IPS-18c (cell line): Measurements from ENCODE around the gene TM7SF2.

Experiments
- H3K4me3 ChIP-seq: 2 replicates; pipeline ENCODE4 v1.7.0; 2013; ENCODE audit warnings: low read depth, mild to moderate bottlenecking, low read length, moderate library complexity; ENCODE audit not compliant: insufficient read depth
- H3K9me3 ChIP-seq: one replicate; pipeline ENCODE4 v1.6.1; 2013; ENCODE audit warnings: mild to moderate bottlenecking, low read length, moderate library complexity; ENCODE audit not compliant: control insufficient read depth, insufficient read depth

Gene TM7SF2

DNA sequence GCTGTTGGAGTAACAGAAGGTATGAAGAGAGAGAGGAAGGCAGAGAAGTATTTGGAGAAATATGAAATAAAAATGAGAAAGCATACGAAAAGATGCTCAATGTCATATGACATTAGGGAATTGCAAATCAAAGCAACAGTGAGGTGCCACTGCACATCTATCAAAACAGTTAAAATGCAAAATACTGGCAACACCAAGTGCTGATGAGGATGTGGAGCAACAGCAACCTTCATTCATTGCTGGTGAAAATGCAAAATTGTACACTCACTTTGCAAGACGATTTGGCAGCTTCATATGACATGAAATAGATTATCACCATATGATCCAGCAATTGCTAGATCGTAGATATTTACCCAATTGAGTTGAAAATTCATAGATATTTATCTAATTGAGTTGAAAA is 49.0 kb downstream of the TM7SF2 start:
- Histone ChIP-seq H3K9me3 (no peaks in the 10 kb centered on the region), H3K4me3 (no peak overlapping the region)

DNA sequence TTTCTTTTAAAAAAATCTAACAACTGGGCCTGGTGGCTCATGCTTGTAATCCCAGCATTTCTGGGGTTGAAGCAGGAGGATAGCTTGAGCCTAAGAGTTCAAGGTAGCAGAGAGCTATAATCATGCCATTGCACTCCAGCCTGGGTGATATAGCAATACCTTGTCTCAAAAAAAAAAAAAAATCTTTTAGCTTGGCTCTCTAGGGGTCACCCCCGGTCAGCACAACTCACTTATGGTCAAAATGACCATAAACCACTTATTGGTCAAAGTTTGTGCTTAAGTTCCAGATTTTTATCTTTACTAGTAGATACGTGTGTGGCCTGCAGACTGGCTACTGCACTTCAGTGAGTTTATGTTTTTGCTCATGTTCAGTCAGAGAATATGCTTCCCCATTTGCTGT is 52.0 kb downstream of the TM7SF2 start:
- H3K4me3 ChIP-seq, result no peak overlapping the region
- no peaks in the 10 kb centered on the region for H3K9me3 ChIP-seq
